NK-92 (cell line): ENCODE measurements around the gene ASPG.
"Not testable (repeated sequence)": the region's sequence is repeated elsewhere in the genome, so short reads cannot be mapped to it uniquely, and the experiment has no call there.

Source experiments
- DNase-seq: peaks from one replicate; lab custom pipeline; 2025; ENCODE audit not compliant: unreplicated experiment; lab: John Stamatoyannopoulos, UW

ASPG gene

DNA sequence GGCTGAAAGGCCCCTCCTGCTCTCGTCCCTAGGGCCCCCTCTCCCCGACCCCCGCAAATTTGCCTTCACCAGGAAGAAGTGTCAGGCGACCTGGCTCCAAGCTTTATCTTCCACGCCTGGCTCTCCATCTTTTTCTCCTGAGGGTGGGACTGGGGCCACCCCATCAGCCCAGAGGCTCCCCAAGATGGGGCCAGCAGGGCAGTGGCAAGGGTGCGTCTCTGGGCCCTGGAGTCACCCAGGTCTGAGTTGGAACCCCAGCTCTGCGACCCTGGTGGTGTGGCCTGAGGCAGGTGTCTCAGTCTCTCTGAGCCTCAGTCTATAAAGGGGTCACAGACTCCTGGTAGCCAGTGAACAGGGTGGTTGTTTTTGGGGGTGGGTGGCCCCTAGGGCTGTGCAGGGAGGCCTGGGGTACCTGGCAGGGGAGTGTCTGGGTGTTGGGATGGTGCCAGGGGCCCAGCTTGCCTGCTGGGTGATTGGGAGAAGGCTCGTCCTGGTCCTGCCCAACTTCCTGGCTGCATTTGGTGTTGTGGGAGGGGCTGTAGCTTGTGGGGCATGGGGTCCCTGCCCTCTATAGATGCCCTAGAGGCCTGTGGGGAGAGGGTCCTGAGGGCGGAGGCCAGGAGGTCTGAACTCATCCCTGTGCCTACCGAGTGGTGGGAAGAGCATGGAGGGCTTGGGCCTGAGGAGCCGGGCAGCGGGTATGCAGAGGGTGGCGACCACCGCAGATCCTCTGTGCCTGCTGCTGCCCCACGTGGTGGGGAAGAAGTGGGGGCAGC is 60.5 kb downstream of the ASPG start:
- no peak for DNase-seq

GRCh38 chr14:104146651-104147345 is 61.3 kb downstream of the ASPG start:
- no peak for DNase-seq

GRCh38 chr14:104147346-104148125 is 62.0 kb downstream of the ASPG start:
- no peak for DNase-seq

DNA sequence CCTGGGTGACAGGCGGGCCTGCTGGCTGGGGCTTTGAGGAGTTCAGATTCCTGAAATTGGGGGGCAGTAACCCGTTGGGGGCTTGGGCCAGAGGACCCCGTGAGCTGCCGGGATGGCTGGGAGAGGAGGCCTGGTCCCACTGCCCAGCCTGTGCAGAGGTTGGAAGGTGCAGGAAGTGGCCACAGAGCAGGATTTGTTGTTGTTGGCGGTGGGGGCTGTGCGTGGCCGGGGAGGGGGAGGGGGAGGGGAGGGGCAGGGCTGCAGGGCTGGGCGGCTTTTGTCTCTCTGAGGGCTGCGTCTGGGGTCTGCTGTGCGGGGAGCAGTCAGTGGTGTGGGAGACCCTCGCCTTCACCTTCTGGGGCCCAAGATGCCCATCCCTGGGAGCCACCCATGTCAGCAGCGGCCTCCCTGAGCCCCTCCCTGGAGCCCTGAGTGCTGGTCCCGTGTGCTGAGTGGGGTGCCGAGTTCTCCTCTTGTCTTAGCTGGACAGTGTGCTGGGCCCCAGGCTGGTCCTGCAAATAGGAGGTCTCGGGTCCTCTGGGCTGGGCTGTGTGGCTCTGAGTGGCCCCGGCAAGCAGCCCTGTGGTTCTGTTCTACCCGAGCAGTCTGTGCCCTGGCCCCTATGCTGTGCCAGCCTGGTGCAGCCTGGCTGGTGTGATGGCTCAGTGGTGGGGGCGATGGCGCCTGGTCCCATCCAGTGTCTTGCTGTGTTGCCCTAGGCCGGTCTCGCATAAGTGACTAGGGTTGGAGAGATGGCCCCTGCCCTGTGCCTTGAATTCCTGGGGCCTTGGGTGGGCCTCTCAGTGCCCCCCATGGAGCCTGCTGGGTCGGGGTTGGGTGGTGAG is 63.2 kb downstream of the ASPG start:
- no peak for DNase-seq

- no peak for DNase-seq
Measured at GRCh38 chr14:104149278-104149595, 63.7 kb downstream of the ASPG start.

GRCh38 chr14:104149617-104150135 is 64.2 kb downstream of the ASPG start:
- no peak for DNase-seq

DNA sequence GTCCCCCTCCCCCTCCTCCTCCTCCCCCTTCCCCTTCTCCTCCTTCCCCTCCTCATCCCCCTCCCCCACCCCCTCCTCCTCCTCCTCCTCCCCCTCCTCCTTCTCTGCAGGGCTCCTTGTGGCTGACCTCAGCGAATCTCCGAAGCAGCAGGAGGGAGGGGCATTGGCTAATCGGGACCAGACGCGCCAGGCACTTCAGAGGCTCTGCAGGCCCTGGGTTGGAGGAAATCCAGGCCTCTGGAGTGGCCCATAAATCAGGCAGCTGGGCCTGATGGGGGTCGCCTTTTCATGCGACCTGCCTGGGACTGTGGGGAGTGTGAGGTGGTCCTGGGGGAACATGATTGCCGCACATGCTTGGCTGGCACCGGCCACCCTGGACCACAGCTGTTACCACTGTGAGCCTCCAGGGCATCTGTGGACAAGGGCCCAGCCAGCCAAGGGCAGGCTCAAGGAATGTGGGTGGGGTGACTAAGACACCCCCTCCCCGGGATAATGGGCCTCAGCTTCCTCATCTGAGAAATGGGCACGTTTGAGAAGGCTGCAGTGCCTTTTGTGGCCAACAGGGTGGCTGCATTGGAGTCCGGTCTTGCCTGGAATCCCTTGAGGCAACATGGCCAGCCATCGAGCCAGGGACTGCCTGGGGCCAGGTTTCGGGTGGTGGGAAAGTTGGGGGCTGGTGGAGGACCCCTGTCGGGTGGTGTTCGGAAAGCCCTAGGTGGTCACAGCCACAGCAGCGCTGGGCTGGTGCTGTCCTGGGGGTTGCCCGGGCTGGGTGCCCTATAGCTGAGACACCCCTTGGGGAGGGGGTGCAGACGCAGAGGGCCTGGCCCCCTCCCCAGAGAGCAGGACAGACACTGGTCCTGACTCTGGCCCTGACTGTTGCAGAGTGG is 64.9 kb downstream of the ASPG start:
- DNase-seq = no peak

GRCh38 chr14:104151026-104151381 is 65.5 kb downstream of the ASPG start:
- no peak for DNase-seq

GRCh38 chr14:104151566-104152245 is 66.2 kb downstream of the ASPG start:
- DNase-seq = no peak

GRCh38 chr14:104152246-104152575 is 66.7 kb downstream of the ASPG start:
- no peak for DNase-seq

DNA sequence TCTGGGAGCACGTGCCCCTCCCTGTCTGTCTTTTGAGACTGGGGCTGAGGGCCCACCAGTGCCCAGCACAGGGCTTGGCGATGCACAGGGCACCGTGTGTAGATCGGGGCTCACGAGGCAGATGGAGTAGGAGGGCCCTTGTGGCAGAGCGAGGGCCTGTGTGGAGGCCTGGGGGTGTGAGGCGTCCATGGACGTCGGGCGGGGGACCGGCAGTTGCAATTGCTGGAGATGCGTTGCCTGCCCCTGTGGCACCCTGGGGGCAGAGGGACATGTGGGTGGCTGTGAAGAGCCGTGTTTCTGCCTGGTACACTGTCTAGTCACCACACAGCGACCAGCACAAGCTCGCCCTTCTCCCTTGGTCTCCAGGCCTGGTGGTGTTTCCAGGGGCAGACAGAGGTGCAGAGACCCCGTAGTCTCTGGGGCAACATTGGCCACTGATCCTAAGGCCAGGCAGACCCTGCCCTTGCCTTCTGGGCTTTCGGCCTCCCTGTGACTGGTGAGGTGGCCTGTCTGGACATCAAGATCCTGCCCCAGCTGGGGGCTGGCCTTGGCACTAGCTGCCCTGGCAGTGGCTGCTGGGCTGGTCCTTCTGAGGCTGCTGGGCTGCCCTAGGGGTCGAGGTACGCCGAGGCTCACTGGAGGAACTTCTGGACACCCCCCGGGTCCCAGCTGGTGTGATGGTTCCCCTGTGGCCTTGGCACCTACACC is 67.3 kb downstream of the ASPG start:
- DNase-seq = no peak

DNA sequence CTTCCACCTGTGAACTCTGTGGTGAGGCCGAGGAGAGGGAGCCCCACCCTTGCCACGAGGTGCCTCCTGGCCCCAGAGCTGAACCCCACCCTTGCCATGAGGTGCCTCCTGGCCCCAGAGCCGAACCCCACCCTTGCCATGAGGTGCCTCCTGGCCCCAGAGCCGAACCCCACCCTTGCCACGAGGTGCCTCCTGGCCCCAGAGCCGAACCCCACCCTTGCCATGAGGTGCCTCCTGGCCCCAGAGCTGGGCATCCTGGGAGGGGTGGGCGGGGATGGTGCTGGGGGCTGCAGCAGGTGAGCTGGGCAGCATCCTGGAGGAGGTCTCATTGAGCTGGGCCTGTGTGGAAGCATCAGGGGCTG is 67.9 kb downstream of the ASPG start:
- DNase-seq = not testable (repeated sequence)

- no peak for DNase-seq
Measured at GRCh38 chr14:104154246-104154645, 68.7 kb downstream of the ASPG start.

DNA sequence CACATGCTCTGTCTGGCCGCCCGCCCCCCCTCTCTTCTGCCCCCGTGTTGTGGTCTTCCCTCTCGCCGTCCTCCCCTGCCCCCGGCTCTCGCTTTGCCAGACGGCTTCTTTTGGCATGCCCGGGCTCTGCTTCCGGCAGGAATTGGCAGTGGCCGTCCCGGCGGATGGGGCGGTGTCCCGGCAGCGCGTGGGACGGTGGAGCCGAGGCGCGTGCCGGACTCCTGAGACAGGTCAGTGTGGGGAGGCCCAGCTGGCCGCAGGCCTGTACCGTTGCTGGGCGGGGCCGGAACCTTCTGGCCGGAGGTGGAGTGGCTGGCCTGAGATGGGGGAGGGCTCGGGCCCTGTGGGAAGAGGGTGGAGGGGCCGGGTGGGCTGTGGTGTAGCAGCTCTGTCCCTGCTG is 70.0 kb downstream of the ASPG start:
- no peak for DNase-seq

GRCh38 chr14:104156142-104156541 is 70.6 kb downstream of the ASPG start:
- no peak for DNase-seq

- DNase-seq = no peak
Measured at GRCh38 chr14:104157016-104157928, 71.8 kb downstream of the ASPG start.

DNA sequence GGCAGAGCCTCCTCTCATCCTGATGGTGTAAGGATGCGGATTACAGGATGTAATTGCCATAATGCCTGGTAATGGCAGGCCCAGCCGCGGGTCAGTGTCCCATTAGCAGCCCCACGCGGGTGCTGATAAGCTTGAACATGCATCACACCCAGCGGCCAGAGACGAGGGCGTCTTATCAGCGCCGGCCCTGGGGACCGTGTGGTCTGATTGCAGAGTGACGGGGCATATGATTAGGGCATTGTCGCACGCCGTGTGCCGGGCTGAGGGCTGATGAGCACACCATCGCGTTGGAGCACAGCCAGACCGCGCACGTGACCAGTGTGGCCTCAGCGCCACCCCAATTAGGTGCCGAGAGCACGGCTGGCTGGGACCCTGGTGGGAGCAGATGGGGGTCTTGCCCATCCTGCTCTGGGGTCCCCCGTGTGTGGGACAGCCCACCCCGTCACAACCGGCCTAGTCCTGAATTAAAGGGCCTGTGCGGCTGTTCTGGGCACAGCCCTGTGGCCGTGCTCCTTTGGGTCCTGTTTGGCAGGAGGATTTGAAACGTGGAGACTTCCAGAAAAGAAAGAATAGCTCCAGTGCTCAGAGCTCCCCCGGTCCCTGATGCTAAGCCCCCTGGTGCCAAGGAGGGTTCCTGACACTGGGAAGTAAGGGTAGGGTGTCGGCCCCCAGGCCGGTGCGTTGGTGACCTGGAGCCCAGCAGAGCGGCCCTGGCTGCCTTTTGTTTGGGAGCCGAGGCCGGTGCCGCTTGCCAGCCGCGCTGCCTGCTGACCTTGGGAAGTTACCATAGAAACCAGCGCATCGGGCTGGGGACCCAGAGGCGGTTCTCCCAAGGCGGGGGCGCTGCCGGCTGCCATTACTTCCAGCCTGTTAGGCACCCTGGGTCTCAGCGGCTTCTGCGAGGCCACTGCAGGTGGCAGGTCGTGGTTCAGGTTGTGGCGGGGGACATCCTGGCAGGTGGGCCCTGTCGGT is 73.6 kb downstream of the ASPG start:
- DNase-seq = no peak
